BLaER1 (cell line): ENCODE data around the gene PGD.
A peak's percentile ranks its signal among the peaks of the same experiment; 100 is the strongest.
"Not testable (repeated sequence)": the region's sequence is repeated elsewhere in the genome, so short reads cannot be mapped to it uniquely, and the experiment has no call there.

ENCODE experiments used
- H3K27ac ChIP-seq: shearing (Covaris generic); formaldehyde crosslinking; 2 replicates; pipeline ENCODE4 v1.8.1; 2022
- H3K27me3 ChIP-seq: shearing (Covaris generic); formaldehyde crosslinking; 2 replicates; pipeline ENCODE4 v1.8.1; 2022
- H3K36me3 ChIP-seq: shearing (Covaris generic); formaldehyde crosslinking; 2 replicates; pipeline ENCODE4 v1.8.1; 2022
- H3K4me1 ChIP-seq: shearing (Covaris generic); formaldehyde crosslinking; 2 replicates; pipeline ENCODE4 v1.8.1; 2022
- H3K4me2 ChIP-seq: shearing (Covaris generic); formaldehyde crosslinking; 2 replicates; pipeline ENCODE4 v1.8.1; 2022
- H3K4me3 ChIP-seq: shearing (Covaris generic); formaldehyde crosslinking; 2 replicates; pipeline ENCODE4 v1.8.1; 2022
- H3K9ac ChIP-seq: shearing (Covaris generic); formaldehyde crosslinking; 2 replicates; pipeline ENCODE4 v1.8.1; 2022
- H3K9me3 ChIP-seq: shearing (Covaris generic); formaldehyde crosslinking; 2 replicates; pipeline ENCODE4 v1.8.1; 2022
- H4K20me1 ChIP-seq: shearing (Covaris generic); formaldehyde crosslinking; 2 replicates; pipeline ENCODE4 v1.8.1; 2022
- Cebpa-rat ChIP-seq: shearing (Covaris generic); IDR thresholded peaks from 2 replicates; pipeline ENCODE4 v1.8.1; 2022

PGD gene

GRCh38 chr1:10421637-10422036 is 22.8 kb downstream of the PGD start:
- Histone ChIP-seq H3K4me3 (no peak overlapping the region), H3K4me1 (no peaks in the 10 kb centered on the region), H3K27ac (no peak overlapping the region), H3K36me3 (peaks cover 63% of the 10 kb centered on the region), H4K20me1 (no peaks in the 10 kb centered on the region), H3K4me2 (no peak overlapping the region), H3K27me3 (no peaks in the 10 kb centered on the region), H3K9me3 (no peaks in the 10 kb centered on the region), H3K9ac (no peak overlapping the region)
- no peak for TF ChIP-seq Cebpa-rat

DNA sequence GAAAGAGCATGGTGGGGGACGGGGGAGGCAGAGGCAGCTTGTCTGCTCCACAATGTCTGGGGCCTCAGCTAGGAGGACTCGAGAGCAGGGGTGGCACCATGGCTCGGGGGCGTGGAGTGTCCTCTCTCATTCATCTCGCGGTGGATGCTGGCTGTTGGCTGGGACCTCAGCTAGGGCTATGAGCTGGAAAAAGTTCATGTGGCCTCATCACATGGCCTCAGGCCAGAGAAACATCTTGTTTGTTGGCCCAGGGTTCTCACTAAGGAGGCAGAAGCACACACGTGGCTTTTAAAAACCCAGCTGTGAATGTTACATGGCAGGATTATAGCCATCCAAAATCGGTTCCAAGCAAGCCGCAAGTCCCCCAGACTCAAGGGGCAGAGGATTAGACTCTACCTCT is 25.2 kb downstream of the PGD start:
- H3K4me1 ChIP-seq, result no peaks in the 10 kb centered on the region
- TF ChIP-seq Cebpa-rat, result no peak
- no peak overlapping the region for H3K4me3 ChIP-seq
- peaks cover 39% of the 10 kb centered on the region for H3K36me3 ChIP-seq
- no peaks in the 10 kb centered on the region for H3K9me3 ChIP-seq
- H3K9ac ChIP-seq, result no peak overlapping the region
- no peaks in the 10 kb centered on the region for H4K20me1 ChIP-seq
- H3K27ac ChIP-seq, result no peak overlapping the region
- no peaks in the 10 kb centered on the region for H3K27me3 ChIP-seq
- H3K4me2 ChIP-seq, result no peak overlapping the region

GRCh38 chr1:10424651-10425050 is 25.8 kb downstream of the PGD start:
- no peaks in the 10 kb centered on the region for H3K9me3 ChIP-seq
- no peak for TF ChIP-seq Cebpa-rat
- H3K4me1 ChIP-seq, result peaks cover 6% of the 10 kb centered on the region
- no peaks in the 10 kb centered on the region for H3K27me3 ChIP-seq
- H3K9ac ChIP-seq, result no peak overlapping the region
- H4K20me1 ChIP-seq, result no peaks in the 10 kb centered on the region
- H3K27ac ChIP-seq, result no peak overlapping the region
- peaks cover 33% of the 10 kb centered on the region for H3K36me3 ChIP-seq
- H3K4me3 ChIP-seq, result no peak overlapping the region
- no peak overlapping the region for H3K4me2 ChIP-seq

DNA sequence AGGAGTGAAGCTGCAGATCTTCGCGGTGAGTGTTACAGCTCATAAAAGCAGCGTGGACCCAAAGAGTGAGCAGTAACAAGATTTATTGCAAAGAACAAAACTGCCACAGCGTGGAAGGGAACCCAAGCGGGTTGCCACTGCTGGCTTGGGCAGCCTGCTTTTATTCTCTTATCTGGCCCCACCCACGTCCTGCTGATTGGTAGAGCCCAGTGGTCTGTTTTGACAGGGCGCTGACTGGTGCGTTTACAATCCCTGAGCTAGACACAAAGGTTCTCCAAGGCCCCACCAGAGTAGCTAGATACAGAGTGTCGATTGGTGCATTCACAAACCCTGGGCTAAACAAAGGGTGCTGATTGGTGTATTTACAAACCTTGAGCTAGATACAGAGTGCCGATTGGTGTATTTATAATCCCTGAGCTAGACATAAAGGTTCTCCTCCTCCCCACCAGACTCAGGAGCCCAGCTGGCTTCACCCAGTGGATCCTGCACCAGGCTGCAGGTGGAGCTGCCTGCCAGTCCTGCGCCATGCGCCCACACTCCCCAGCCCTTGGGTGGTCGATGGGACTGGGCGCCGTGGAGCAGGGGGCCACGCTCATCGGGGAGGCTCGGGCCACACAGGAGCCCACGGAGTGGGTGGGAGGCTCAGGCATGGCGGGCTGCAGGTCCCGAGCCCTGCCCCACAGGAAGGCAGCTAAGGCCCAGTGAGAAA is 27.1 kb downstream of the PGD start:
- H3K27me3 ChIP-seq, H3K4me3 ChIP-seq, H3K4me2 ChIP-seq, H4K20me1 ChIP-seq, H3K9me3 ChIP-seq, H3K9ac ChIP-seq, H3K27ac ChIP-seq: not testable (repeated sequence)
- H3K36me3 ChIP-seq, result peaks cover 20% of the 10 kb centered on the region
- peaks cover 10% of the 10 kb centered on the region for H3K4me1 ChIP-seq

GRCh38 chr1:10426535-10426848 is 27.6 kb downstream of the PGD start:
- not testable (repeated sequence) for H3K4me2 ChIP-seq, H3K4me3 ChIP-seq, H3K27ac ChIP-seq, H3K9ac ChIP-seq, H4K20me1 ChIP-seq, H3K27me3 ChIP-seq, H3K9me3 ChIP-seq
- peaks cover 15% of the 10 kb centered on the region for H3K4me1 ChIP-seq
- H3K36me3 ChIP-seq, result peaks cover 15% of the 10 kb centered on the region

DNA sequence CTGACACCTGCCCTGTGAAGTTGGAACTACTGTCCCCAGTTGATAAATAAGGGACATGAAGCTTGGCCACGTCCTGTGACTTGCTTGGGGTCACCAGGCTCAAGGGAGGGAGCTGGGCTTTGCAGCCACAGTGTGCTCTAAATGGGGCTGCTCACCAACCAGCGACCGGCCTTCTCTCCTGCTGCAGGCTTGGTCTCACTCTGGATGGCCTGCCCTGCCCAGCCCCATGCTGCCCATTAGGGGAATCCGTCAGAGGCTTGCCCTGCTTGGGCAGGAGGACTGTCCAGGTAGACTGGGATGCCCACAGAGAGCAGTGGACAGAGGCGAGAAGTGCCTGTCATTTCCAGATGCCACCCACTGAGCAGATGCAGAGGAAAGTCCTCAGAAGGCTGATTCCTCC is 30.1 kb downstream of the PGD start:
- no peaks in the 10 kb centered on the region for H3K9me3 ChIP-seq
- TF ChIP-seq Cebpa-rat, result no peak
- H4K20me1 ChIP-seq, result no peaks in the 10 kb centered on the region
- H3K27ac ChIP-seq, result no peak overlapping the region
- peak overlapping the region; percentile 13; the same call in 1 of the 2 replicates for H3K9ac ChIP-seq
- no peak overlapping the region for H3K4me3 ChIP-seq
- H3K4me2 ChIP-seq, result no peak overlapping the region
- H3K4me1 ChIP-seq, result peaks cover 40% of the 10 kb centered on the region
- H3K36me3 ChIP-seq, result 0 out of 2 replicates have a peak, but pooled peaks cover 4% of the 10 kb centered on the region
- H3K27me3 ChIP-seq, result no peaks in the 10 kb centered on the region

DNA sequence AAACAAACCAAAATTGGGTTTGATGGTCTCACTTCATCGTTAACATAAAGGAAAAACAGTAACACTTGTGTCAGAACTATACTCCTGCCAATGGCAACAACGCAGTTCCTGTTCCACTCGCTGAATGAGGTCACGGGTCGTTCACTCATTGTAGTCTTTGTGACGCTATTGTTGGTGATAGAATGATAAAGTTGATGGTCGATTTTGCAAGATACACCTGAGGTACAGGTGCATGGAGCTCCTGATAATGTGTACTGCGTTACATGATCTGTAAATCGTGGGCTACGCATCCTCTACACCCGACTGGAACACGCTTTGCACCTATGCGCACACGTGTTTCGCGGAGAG is 31.0 kb downstream of the PGD start:
- Histone ChIP-seq H3K27me3 (no peaks in the 10 kb centered on the region), H3K4me1 (peaks cover 40% of the 10 kb centered on the region), H3K9ac (peak overlapping the region; percentile 88), H3K4me2 (peak overlapping the region; percentile 99), H3K27ac (peak overlapping the region; percentile 84; the same call in 1 of the 2 replicates), H3K9me3 (no peaks in the 10 kb centered on the region), H3K36me3 (0 out of 2 replicates have a peak, but pooled peaks cover 5% of the 10 kb centered on the region), H3K4me3 (peak overlapping the region; percentile 96), H4K20me1 (no peaks in the 10 kb centered on the region)
- TF ChIP-seq Cebpa-rat, result no peak

DNA sequence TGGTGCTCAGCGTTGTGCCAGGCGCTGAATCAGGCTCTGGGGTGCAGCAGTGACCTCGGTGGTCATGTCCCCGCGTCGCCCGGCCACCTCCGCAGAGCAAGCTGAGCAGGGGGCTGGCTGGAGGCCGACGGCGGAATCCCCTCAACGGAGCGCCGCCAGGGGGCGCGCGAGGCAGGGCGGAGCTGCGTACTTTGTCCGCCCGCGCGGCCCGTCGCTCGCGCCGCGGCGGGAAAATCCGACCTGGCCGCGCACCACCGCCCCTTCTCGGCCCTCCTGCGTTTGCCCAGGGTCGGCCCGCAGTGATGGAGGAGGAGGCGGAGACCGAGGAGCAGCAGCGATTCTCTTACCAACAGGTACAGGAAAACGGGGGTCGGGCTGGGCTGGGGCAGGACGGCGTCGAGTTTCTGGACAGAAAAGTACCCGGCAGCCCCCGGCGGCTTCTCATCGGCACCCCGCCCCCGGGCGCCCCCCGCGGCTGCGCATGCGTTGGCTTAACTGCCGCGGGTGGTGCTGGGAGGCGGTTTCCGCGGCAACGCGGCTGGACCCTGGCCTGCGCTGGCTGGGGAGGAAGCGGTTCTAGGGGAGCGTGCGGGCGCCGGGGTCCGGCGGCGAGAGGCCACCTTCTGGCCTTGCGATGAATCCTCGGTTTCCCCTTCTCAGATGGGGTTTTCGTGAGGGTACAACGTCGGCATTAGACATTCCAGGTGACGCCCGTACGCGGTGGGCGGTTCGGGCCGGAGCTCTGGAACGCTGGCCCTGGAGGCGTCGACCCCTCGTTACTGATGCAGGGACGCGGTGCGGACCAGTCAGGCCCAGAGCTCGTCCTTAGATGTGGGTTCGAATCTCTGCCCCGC is 31.6 kb downstream of the PGD start, which contains the start of gene CENPS:
TSS of gene CENPS (plus strand) at position 218 of the 854 bp plus-strand sequence. CDS start at position 303, 85 bp downstream.
- TF ChIP-seq Cebpa-rat, result no peak
- Histone ChIP-seq H3K4me1 (peaks cover 40% of the 10 kb centered on the region), H3K4me3 (peak within 1 kb of the TSS; percentile 96), H3K9ac (peak within 1 kb of the TSS; percentile 88), H3K36me3 (0 out of 2 replicates have a peak, but pooled peaks cover 9% of the 10 kb centered on the region), H4K20me1 (no peaks in the 10 kb centered on the region), H3K4me2 (peak within 1 kb of the TSS; percentile 99), H3K27me3 (no peaks in the 10 kb centered on the region), H3K27ac (peak within 1 kb of the TSS; percentile 84), H3K9me3 (no peaks in the 10 kb centered on the region)

- peak overlapping the region; percentile 84 for H3K27ac ChIP-seq
- H3K4me3 ChIP-seq, result peak overlapping the region; percentile 96
- peaks cover 40% of the 10 kb centered on the region for H3K4me1 ChIP-seq
- no peak for TF ChIP-seq Cebpa-rat
- no peaks in the 10 kb centered on the region for H4K20me1 ChIP-seq
- H3K36me3 ChIP-seq, result 0 out of 2 replicates have a peak, but pooled peaks cover 9% of the 10 kb centered on the region
- H3K9me3 ChIP-seq, result no peaks in the 10 kb centered on the region
- H3K9ac ChIP-seq, result peak overlapping the region; percentile 88
- no peaks in the 10 kb centered on the region for H3K27me3 ChIP-seq
- peak overlapping the region; percentile 99 for H3K4me2 ChIP-seq
These were observed 32.3 kb downstream of the PGD start for GRCh38 chr1:10431070-10431730.
